Measurements from ENCODE around the gene TDRD1. TPM values are rescaled to one million over a fixed set of nuclear protein-coding genes. Genes with fewer than 3 reads are reported as not detected.

TDRD1 gene
- polyA plus RNA-seq, 1 donor from 2014 or later: not detected

DNA sequence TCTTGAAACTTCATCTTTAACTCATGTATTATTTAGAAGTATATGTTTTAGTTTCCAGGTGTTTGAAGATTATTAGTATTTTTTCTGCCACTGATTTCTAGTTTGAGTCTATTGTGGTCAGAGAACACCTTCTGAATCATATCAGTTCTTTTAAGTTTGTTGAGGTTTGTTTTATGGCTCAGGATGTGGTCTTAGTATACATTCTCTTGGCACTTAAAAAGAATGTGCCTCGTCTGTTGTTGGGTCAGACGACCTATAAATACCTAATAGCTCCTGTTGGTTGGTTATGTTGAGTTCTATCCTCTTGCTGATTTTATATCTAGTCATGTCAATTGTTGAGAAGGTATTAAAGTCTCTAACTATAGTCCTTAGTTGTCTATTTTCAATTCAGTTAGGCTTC lies 15.9 kb downstream of the TDRD1 start:
- H3F3A ChIP-seq (ENCODE audit: insufficient read depth, low read length, poor library complexity, severe bottlenecking): no peaks in the 10 kb centered on the region
- H3K79me2 ChIP-seq (replicated peaks; ENCODE audit: insufficient read depth, low read length): no peaks in the 10 kb centered on the region
- H3K36me3 ChIP-seq (ENCODE audit: insufficient read depth, low read length): no peaks in the 10 kb centered on the region
- H3K27ac ChIP-seq (ENCODE audit: low read length): no peak overlapping the region
- no peak overlapping the region for H3K4me3 ChIP-seq (ENCODE audit: low read length)
- TF ChIP-seq EZH2 (IDR thresholded peaks at IDR 0.05; ENCODE audit: borderline replicate concordance, insufficient read depth, low read length, poor library complexity, severe bottlenecking): no peak
- TF ChIP-seq, protein P1, sequence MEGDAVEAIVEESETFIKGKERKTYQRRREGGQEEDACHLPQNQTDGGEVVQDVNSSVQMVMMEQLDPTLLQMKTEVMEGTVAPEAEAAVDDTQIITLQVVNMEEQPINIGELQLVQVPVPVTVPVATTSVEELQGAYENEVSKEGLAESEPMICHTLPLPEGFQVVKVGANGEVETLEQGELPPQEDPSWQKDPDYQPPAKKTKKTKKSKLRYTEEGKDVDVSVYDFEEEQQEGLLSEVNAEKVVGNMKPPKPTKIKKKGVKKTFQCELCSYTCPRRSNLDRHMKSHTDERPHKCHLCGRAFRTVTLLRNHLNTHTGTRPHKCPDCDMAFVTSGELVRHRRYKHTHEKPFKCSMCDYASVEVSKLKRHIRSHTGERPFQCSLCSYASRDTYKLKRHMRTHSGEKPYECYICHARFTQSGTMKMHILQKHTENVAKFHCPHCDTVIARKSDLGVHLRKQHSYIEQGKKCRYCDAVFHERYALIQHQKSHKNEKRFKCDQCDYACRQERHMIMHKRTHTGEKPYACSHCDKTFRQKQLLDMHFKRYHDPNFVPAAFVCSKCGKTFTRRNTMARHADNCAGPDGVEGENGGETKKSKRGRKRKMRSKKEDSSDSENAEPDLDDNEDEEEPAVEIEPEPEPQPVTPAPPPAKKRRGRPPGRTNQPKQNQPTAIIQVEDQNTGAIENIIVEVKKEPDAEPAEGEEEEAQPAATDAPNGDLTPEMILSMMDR (IDR thresholded peaks at IDR 0.05; ENCODE audit: poor library complexity, severe bottlenecking): no peak
- no peak for TF ChIP-seq SMC3 (conservative IDR thresholded peaks at IDR 0.05; ENCODE audit: poor library complexity)
- TF ChIP-seq MXI1 (conservative IDR thresholded peaks at IDR 0.05; ENCODE audit: poor library complexity, severe bottlenecking): no peak
- TF ChIP-seq POLR2AphosphoS5 (IDR thresholded peaks at IDR 0.05): no peak
- TF ChIP-seq RAD21 (conservative IDR thresholded peaks at IDR 0.05): no peak
- TF ChIP-seq TAF1 (IDR thresholded peaks at IDR 0.05; ENCODE audit: low read depth): no peak
- TF ChIP-seq, protein P2, sequence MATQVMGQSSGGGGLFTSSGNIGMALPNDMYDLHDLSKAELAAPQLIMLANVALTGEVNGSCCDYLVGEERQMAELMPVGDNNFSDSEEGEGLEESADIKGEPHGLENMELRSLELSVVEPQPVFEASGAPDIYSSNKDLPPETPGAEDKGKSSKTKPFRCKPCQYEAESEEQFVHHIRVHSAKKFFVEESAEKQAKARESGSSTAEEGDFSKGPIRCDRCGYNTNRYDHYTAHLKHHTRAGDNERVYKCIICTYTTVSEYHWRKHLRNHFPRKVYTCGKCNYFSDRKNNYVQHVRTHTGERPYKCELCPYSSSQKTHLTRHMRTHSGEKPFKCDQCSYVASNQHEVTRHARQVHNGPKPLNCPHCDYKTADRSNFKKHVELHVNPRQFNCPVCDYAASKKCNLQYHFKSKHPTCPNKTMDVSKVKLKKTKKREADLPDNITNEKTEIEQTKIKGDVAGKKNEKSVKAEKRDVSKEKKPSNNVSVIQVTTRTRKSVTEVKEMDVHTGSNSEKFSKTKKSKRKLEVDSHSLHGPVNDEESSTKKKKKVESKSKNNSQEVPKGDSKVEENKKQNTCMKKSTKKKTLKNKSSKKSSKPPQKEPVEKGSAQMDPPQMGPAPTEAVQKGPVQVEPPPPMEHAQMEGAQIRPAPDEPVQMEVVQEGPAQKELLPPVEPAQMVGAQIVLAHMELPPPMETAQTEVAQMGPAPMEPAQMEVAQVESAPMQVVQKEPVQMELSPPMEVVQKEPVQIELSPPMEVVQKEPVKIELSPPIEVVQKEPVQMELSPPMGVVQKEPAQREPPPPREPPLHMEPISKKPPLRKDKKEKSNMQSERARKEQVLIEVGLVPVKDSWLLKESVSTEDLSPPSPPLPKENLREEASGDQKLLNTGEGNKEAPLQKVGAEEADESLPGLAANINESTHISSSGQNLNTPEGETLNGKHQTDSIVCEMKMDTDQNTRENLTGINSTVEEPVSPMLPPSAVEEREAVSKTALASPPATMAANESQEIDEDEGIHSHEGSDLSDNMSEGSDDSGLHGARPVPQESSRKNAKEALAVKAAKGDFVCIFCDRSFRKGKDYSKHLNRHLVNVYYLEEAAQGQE (IDR thresholded peaks at IDR 0.05; ENCODE audit: borderline replicate concordance): no peak
- no peak for TF ChIP-seq EP300 (conservative IDR thresholded peaks at IDR 0.05; ENCODE audit: poor library complexity, severe bottlenecking)
- no peaks in the 10 kb centered on the region for H3K27me3 ChIP-seq (ENCODE audit: insufficient read depth, low read depth, low read length)
- no peaks in the 10 kb centered on the region for H4K20me1 ChIP-seq (ENCODE audit: insufficient read depth)
- H3K4me2 ChIP-seq (ENCODE audit: low read length): no peak overlapping the region
- no peak overlapping the region for H3K9ac ChIP-seq (ENCODE audit: low read length)
- no peaks in the 10 kb centered on the region for H3K9me2 ChIP-seq (ENCODE audit: insufficient read depth, low read length)
- H2AFZ ChIP-seq (ENCODE audit: low read depth, low read length): no peak overlapping the region
- H3K9me3 ChIP-seq (ENCODE audit: low read length): no peaks in the 10 kb centered on the region

DNA sequence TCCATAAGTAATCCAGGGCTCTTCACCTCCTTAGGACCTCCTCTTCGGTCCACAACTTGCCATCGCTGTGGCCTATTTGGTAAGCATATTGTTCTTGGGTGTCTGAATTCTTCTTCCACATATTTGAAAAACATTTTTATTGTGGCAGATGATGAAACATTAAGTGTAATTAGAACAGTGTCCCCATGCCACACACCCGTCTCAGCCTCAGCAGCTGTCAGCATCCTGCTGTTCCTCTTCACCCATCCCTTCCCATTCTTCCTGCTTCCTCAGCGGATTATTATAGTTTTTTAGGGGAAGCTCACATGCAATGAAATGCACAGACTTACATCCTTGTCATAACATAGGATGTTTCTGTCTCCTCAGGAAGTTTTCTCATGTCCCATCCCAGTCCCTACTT lies 20.1 kb downstream of the TDRD1 start:
- H3F3A ChIP-seq (ENCODE audit: insufficient read depth, low read length, poor library complexity, severe bottlenecking): no peaks in the 10 kb centered on the region
- no peaks in the 10 kb centered on the region for H3K36me3 ChIP-seq (ENCODE audit: insufficient read depth, low read length)
- no peaks in the 10 kb centered on the region for H3K27me3 ChIP-seq (ENCODE audit: insufficient read depth, low read depth, low read length)
- no peaks in the 10 kb centered on the region for H3K79me2 ChIP-seq (replicated peaks; ENCODE audit: insufficient read depth, low read length)
- H3K9ac ChIP-seq (ENCODE audit: low read length): no peak overlapping the region
- H3K9me3 ChIP-seq (ENCODE audit: low read length): no peaks in the 10 kb centered on the region
- H3K4me2 ChIP-seq (ENCODE audit: low read length): no peak overlapping the region
- H3K4me3 ChIP-seq (ENCODE audit: low read length): no peak overlapping the region
- H3K27ac ChIP-seq (ENCODE audit: low read length): no peak overlapping the region
- TF ChIP-seq POLR2AphosphoS5 (IDR thresholded peaks at IDR 0.05) (no peak), EP300 (conservative IDR thresholded peaks at IDR 0.05; ENCODE audit: poor library complexity, severe bottlenecking) (no peak), SMC3 (conservative IDR thresholded peaks at IDR 0.05; ENCODE audit: poor library complexity) (no peak), EZH2 (IDR thresholded peaks at IDR 0.05; ENCODE audit: borderline replicate concordance, insufficient read depth, low read length, poor library complexity, severe bottlenecking) (no peak), RAD21 (conservative IDR thresholded peaks at IDR 0.05) (no peak), MXI1 (conservative IDR thresholded peaks at IDR 0.05; ENCODE audit: poor library complexity, severe bottlenecking) (no peak), TAF1 (IDR thresholded peaks at IDR 0.05; ENCODE audit: low read depth) (no peak)
- TF ChIP-seq, protein P1 (IDR thresholded peaks at IDR 0.05; ENCODE audit: poor library complexity, severe bottlenecking): no peak
- TF ChIP-seq, protein P2 (IDR thresholded peaks at IDR 0.05; ENCODE audit: borderline replicate concordance): no peak
- no peaks in the 10 kb centered on the region for H3K9me2 ChIP-seq (ENCODE audit: insufficient read depth, low read length)
- H2AFZ ChIP-seq (ENCODE audit: low read depth, low read length): no peak overlapping the region
- no peaks in the 10 kb centered on the region for H4K20me1 ChIP-seq (ENCODE audit: insufficient read depth)
